Measurements from ENCODE around the gene EPHB1. TPM values are rescaled to one million over a fixed set of nuclear protein-coding genes. Genes with fewer than 3 reads are reported as not detected.

EPHB1 gene
- total RNA-seq, 1 experiment from 2014 or later, result 7.0 TPM

GRCh38 chr3:135170732-135171131, 375.7 kb downstream of the EPHB1 start (continued):
- no peak for TF ChIP-seq JAZF1 (CRISPR knock-in tag; IDR thresholded peaks at IDR 0.05)

GRCh38 chr3:135172191-135172869, 377.3 kb downstream of the EPHB1 start:
- Mint-ChIP-seq H3K27ac (no peak overlapping the region), H3K4me1 (peaks cover 49% of the 10 kb centered on the region), H3K27me3 (ENCODE audit: low read depth) (peaks cover 3% of the 10 kb centered on the region; the same call in 1 of the 2 replicates), H3K9me3 (no peaks in the 10 kb centered on the region), H3K4me3 (no peak overlapping the region), H3K36me3 (no peaks in the 10 kb centered on the region)
- CTCF ChIA-PET, result interaction anchor here (0.7 to 2.4 kb wide), 5 partner anchors 23 to 377 kb away, joined by 3 to 14 read pairs (median 4); partner anchors contain the start of gene EPHB1
- no peak for TF ChIP-seq STAT6 (CRISPR knock-in tag; conservative IDR thresholded peaks at IDR 0.05; ENCODE audit: low read depth)
- peak; percentile 70; the same call in 1 of the 2 replicates for ATAC-seq
- DNase-seq (ENCODE audit: low spot score), result no peak
- POLR2A ChIA-PET, result no interaction called here

- peaks cover 20% of the 10 kb centered on the region for H3K4me1 Mint-ChIP-seq
- no peaks in the 10 kb centered on the region; the same call in 1 of the 2 replicates for H3K27me3 Mint-ChIP-seq (ENCODE audit: low read depth)
- TF ChIP-seq USF1 (CRISPR knock-in tag; IDR thresholded peaks at IDR 0.05), result no peak
- TF ChIP-seq AR (CRISPR knock-in tag; IDR thresholded peaks at IDR 0.05), result no peak
- no peak for TF ChIP-seq SMAD4 (CRISPR knock-in tag; IDR thresholded peaks at IDR 0.05)
- TF ChIP-seq CREM (CRISPR knock-in tag; IDR thresholded peaks at IDR 0.05), result no peak
- TF ChIP-seq ELF4 (CRISPR knock-in tag; IDR thresholded peaks at IDR 0.05; ENCODE audit: low read depth), result no peak
- TF ChIP-seq ZNF396 (CRISPR knock-in tag; IDR thresholded peaks at IDR 0.05; ENCODE audit: borderline replicate concordance), result no peak
- no peak for TF ChIP-seq NFATC4 (CRISPR knock-in tag; IDR thresholded peaks at IDR 0.05)
- no peak for TF ChIP-seq CTCF (IDR thresholded peaks at IDR 0.05)
- no peak for TF ChIP-seq ZBTB43 (CRISPR knock-in tag; IDR thresholded peaks at IDR 0.05)
- no peak for TF ChIP-seq SOX15 (CRISPR knock-in tag; IDR thresholded peaks at IDR 0.05)
- TF ChIP-seq ZNF671 (CRISPR knock-in tag; IDR thresholded peaks at IDR 0.05), result no peak
- ATAC-seq (no peak), DNase-seq (ENCODE audit: low spot score) (no peak)
- ChIA-PET CTCF (no interaction called here), POLR2A (no interaction called here)
- peaks cover 7% of the 10 kb centered on the region for H3K36me3 Mint-ChIP-seq
- no peak overlapping the region for H3K4me3 Mint-ChIP-seq
- no peak overlapping the region for H3K27ac Mint-ChIP-seq
- H3K9me3 Mint-ChIP-seq, result peaks cover 16% of the 10 kb centered on the region
These were observed 380.7 kb downstream of the EPHB1 start for GRCh38 chr3:135175728-135176277.
